CD14-positive monocyte (primary cell): Measurements from ENCODE around the gene SEPTIN2. TPM values are rescaled to one million over a fixed set of nuclear protein-coding genes. Genes with fewer than 3 reads are reported as not detected.
"Not testable (repeated sequence)": the region's sequence is repeated elsewhere in the genome, so short reads cannot be mapped to it uniquely, and the experiment has no call there.

Experiments
- DNase-seq, 3 donors: peaks; one replicate each; pipeline ENCODE4 v3.0.0-alpha.2; 2011 to 2022
- H2AFZ ChIP-seq: 2 replicates; pipeline ENCODE4 v1.6.0; 2012; ENCODE audit warnings: mild to moderate bottlenecking, low read depth, low read length, inconsistent platforms; ENCODE audit not compliant: insufficient read depth, poor library complexity, severe bottlenecking
- H3K27ac ChIP-seq, 2 donors: 1 replicate in 1 of 2; 2 replicates in 1 of 2; pipeline ENCODE4 v1.5.1; 2012 to 2013; ENCODE audit warnings: low read length in 2 of 2, control low read depth in 1 of 2, inconsistent platforms in 1 of 2, low read depth in 1 of 2, mild to moderate bottlenecking in 1 of 2
- H3K27me3 ChIP-seq, 2 donors: one replicate each; pipeline versions ENCODE4 v1.6.0 to v1.6.1; 2011 to 2013; ENCODE audit warnings: low read length in 2 of 2; ENCODE audit not compliant: control insufficient read depth in 2 of 2, insufficient read depth in 2 of 2
- H3K36me3 ChIP-seq, 2 donors: replicated peaks in 1 of 2; 1 replicate in 1 of 2; 2 replicates in 1 of 2; pipeline versions ENCODE4 v1.5.1 to v1.6.1; 2012 to 2013; ENCODE audit warnings: low read length in 2 of 2, control low read depth in 1 of 2, inconsistent platforms in 1 of 2, mild to moderate bottlenecking in 1 of 2; ENCODE audit not compliant: insufficient read depth in 2 of 2, control insufficient read depth in 1 of 2
- H3K4me1 ChIP-seq, 2 donors: 1 replicate in 1 of 2; 2 replicates in 1 of 2; pipeline versions ENCODE4 v1.5.1 to v1.6.1; 2012 to 2013; ENCODE audit warnings: low read length in 2 of 2, control low read depth in 1 of 2, inconsistent platforms in 1 of 2, mild to moderate bottlenecking in 1 of 2, moderate library complexity in 1 of 2; ENCODE audit not compliant: insufficient read depth in 2 of 2, control insufficient read depth in 1 of 2
- H3K4me2 ChIP-seq: replicated peaks from 2 replicates; pipeline ENCODE3; 2012; ENCODE audit warnings: low read length, moderate library complexity, mild to moderate bottlenecking; ENCODE audit not compliant: poor library complexity, severe bottlenecking; ENCODE audit errors: extremely low read depth
- H3K4me3 ChIP-seq, 3 experiments: fragments of 200-600 bp in 1 of 3; sonication (generic) in 1 of 3; replicated peaks in 1 of 3; 1 replicate in 2 of 3; 2 replicates in 1 of 3; pipeline ENCODE4 v1.5.1; 2011 to 2013; ENCODE audit warnings: low read length in 3 of 3, mild to moderate bottlenecking in 3 of 3, control low read depth in 2 of 3, low read depth in 2 of 3, inconsistent platforms in 1 of 3, moderate library complexity in 1 of 3
- H3K79me2 ChIP-seq: 2 replicates; pipeline ENCODE4 v1.6.0; 2012; ENCODE audit warnings: mild to moderate bottlenecking, control low read depth, inconsistent platforms, low read length, moderate library complexity; ENCODE audit not compliant: insufficient read depth
- H3K9ac ChIP-seq: 2 replicates; pipeline ENCODE4 v1.6.0; 2017; ENCODE audit warnings: low read length, mild to moderate bottlenecking; ENCODE audit not compliant: insufficient read depth, poor library complexity, severe bottlenecking
- H3K9me3 ChIP-seq, 2 donors: replicated peaks in 1 of 2; 1 replicate in 1 of 2; 2 replicates in 1 of 2; pipeline versions ENCODE4 v1.5.1 to v1.6.1; 2012 to 2013; ENCODE audit warnings: low read length in 2 of 2, control low read depth in 1 of 2; ENCODE audit not compliant: control insufficient read depth in 1 of 2, insufficient read depth in 1 of 2
- H4K20me1 ChIP-seq: 2 replicates; pipeline ENCODE4 v1.6.0; 2012; ENCODE audit warnings: mild to moderate bottlenecking, low read length, control low read depth, moderate library complexity; ENCODE audit not compliant: insufficient read depth
- H3K27ac Mint-ChIP-seq, 7 donors: one replicate each; pipeline ENCODE4 v1.8.0; 2020; ENCODE audit warnings: mild to moderate bottlenecking in 7 of 7, mixed read lengths in 7 of 7, moderate library complexity in 6 of 7, inconsistent platforms in 2 of 7
- H3K27me3 Mint-ChIP-seq, 3 donors: one replicate each; pipeline ENCODE4 v1.8.0; 2021 to 2022; ENCODE audit warnings: low read depth in 3 of 3, mild to moderate bottlenecking in 3 of 3, mixed read lengths in 3 of 3, moderate library complexity in 3 of 3, inconsistent platforms in 1 of 3
- H3K36me3 Mint-ChIP-seq, 2 donors: one replicate each; pipeline ENCODE4 v1.8.0; 2020; ENCODE audit warnings: mixed read lengths in 2 of 2, inconsistent platforms in 1 of 2, mild to moderate bottlenecking in 1 of 2
- H3K4me1 Mint-ChIP-seq: one replicate; pipeline ENCODE4 v1.8.0; 2020; ENCODE audit warnings: mild to moderate bottlenecking, mixed read lengths
- H3K4me3 Mint-ChIP-seq, 2 donors: one replicate each; pipeline ENCODE4 v1.8.0; 2020; ENCODE audit warnings: mild to moderate bottlenecking in 2 of 2, mixed read lengths in 2 of 2, moderate library complexity in 1 of 2
- H3K9me3 Mint-ChIP-seq, 7 donors: one replicate each; pipeline ENCODE4 v1.8.0; 2020 to 2022; ENCODE audit warnings: mixed read lengths in 7 of 7, mild to moderate bottlenecking in 6 of 7, moderate library complexity in 6 of 7, inconsistent platforms in 2 of 7
- WGBS: methylation state at CpG from one replicate; pipeline ENCODE4 v1.1.5; 2013; ENCODE audit warnings: missing lambda C conversion rate; ENCODE audit not compliant: insufficient coverage; 5-methylcytosine and 5-hydroxymethylcytosine counted together
- intact Hi-C, 2 donors: fragments of 100-400 bp; cut with micrococcal nuclease; formaldehyde crosslinking; loops; one replicate each; pipeline versions ENCODE4 v1.15.0 to v1.15.1; 2023
- polyA plus RNA-seq, 3 donors: library from polyadenylated mRNA; depleted of rRNA in 1 of 3; unstranded in 2 of 3; stranded (reverse) in 1 of 3; fragments of 300-500 nt in 2 of 3; fragments of >200 nt in 1 of 3; fragmentation: Illumina TruSeq in 2 of 3; gene quantifications; 1 replicate in 2 of 3; 2 replicates in 1 of 3; pipeline ENCODE4 v1.2.3, GENCODE V29; 2012 to 2021
- TF ChIP-seq, protein P1 (sequence below): fragments of 200-600 bp; IDR thresholded peaks from one replicate; pipeline ENCODE4 v1.8.0; 2022; ENCODE audit warnings: antibody characterized with exemption, mild to moderate bottlenecking

Gene SEPTIN2
- polyA plus RNA-seq, 3 donors, result 195 to 207 (median 203) TPM

- Histone ChIP-seq H3K27ac (no peak overlapping the region), H3K79me2 (no peaks in the 10 kb centered on the region), H4K20me1 (no peaks in the 10 kb centered on the region), H3K4me2 (no peak overlapping the region), H3K4me3 (no peak overlapping the region), H3K9me3 (peaks cover 0 to 2% of the 10 kb centered on the region in 2 donors), H3K36me3 (peaks cover 0 to 8% of the 10 kb centered on the region in 2 donors), H3K4me1 (no peaks in the 10 kb centered on the region), H2AFZ (no peak overlapping the region), H3K9ac (no peak overlapping the region), H3K27me3 (no peaks in the 10 kb centered on the region)
- Mint-ChIP-seq H3K27ac (no peak overlapping the region), H3K4me3 (no peak overlapping the region), H3K9me3 (peaks cover 0 to 3% (median 0%) of the 10 kb centered on the region in 7 donors), H3K4me1 (no peaks in the 10 kb centered on the region), H3K36me3 (peaks cover 6 to 17% of the 10 kb centered on the region in 2 donors), H3K27me3 (peaks cover 0 to 2% (median 1%) of the 10 kb centered on the region in 3 donors)
- no peak for DNase-seq
- WGBS, result 100% methylated on average over 2 of the region's 3 CpGs
- TF ChIP-seq, protein P1, sequence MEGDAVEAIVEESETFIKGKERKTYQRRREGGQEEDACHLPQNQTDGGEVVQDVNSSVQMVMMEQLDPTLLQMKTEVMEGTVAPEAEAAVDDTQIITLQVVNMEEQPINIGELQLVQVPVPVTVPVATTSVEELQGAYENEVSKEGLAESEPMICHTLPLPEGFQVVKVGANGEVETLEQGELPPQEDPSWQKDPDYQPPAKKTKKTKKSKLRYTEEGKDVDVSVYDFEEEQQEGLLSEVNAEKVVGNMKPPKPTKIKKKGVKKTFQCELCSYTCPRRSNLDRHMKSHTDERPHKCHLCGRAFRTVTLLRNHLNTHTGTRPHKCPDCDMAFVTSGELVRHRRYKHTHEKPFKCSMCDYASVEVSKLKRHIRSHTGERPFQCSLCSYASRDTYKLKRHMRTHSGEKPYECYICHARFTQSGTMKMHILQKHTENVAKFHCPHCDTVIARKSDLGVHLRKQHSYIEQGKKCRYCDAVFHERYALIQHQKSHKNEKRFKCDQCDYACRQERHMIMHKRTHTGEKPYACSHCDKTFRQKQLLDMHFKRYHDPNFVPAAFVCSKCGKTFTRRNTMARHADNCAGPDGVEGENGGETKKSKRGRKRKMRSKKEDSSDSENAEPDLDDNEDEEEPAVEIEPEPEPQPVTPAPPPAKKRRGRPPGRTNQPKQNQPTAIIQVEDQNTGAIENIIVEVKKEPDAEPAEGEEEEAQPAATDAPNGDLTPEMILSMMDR, result no peak
- intact Hi-C loops, result no loop called here
These were observed 77.9 kb downstream of the SEPTIN2 start for GRCh38 chr2:241393524-241394196.

DNA sequence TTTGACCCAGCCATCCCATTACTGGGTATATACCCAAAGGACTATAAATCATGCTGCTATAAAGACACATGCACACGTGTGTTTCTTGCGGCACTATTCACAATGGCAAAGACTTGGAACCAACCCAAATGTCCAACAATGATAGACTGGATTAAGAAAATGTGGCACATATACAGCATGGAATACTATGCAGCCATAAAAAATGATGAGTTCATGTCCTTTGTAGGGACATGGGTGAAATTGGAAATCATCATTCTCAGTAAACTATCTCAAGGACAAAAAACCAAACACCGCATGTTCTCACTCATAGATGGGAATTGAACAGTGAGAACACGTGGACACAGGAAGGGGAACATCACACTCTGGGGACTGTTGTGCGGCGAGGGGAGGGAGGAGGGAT lies 81.1 kb downstream of the SEPTIN2 start:
- H3K36me3 Mint-ChIP-seq, result peaks cover 6 to 14% of the 10 kb centered on the region in 2 donors
- WGBS, result no CpG with 5 or more reads among the region's 6 CpGs
- H3K36me3 ChIP-seq, H4K20me1 ChIP-seq, H3K27ac Mint-ChIP-seq, H3K27ac ChIP-seq, H3K79me2 ChIP-seq, DNase-seq, H3K4me1 Mint-ChIP-seq, H3K4me3 Mint-ChIP-seq, H3K27me3 Mint-ChIP-seq, H3K9me3 Mint-ChIP-seq, H3K9me3 ChIP-seq, H3K4me3 ChIP-seq, H3K4me1 ChIP-seq, H3K27me3 ChIP-seq, H3K4me2 ChIP-seq, intact Hi-C loops, H2AFZ ChIP-seq, H3K9ac ChIP-seq: not testable (repeated sequence)
